ENCODE results near the gene WDR43. TPM values are rescaled to one million over a fixed set of nuclear protein-coding genes. Genes with fewer than 3 reads are reported as not detected.

Gene WDR43
- total and polyA plus RNA-seq, 3 experiments from 2014 or later, result 40.0 to 186 (median 169) TPM

Other genes starting within 250 kb of the WDR43 start
- gene PPP1CB, start 142.8 kb upstream of the WDR43 start, total RNA-seq, result 100 to 1,000 TPM; 208 to 214 TPM
- 95.4 TPM for gene PPP1CB, start 142.8 kb upstream of the WDR43 start, polyA plus RNA-seq
- gene SPDYA, start 83.8 kb upstream of the WDR43 start, total RNA-seq, result under 1 TPM; 0.83 to 0.84 TPM
- 0.61 TPM for gene SPDYA, start 83.8 kb upstream of the WDR43 start, polyA plus RNA-seq
- gene TRMT61B, start 24.4 kb upstream of the WDR43 start, total RNA-seq, result 10 to 100 TPM; 18.3 to 20.2 TPM
- gene TRMT61B, start 24.4 kb upstream of the WDR43 start, polyA plus RNA-seq, result 16.6 TPM
- 1 to 10 TPM; 5.0 to 5.2 TPM for gene TOGARAM2, start 86.6 kb downstream of the WDR43 start, total RNA-seq
- 2.5 TPM for gene TOGARAM2, start 86.6 kb downstream of the WDR43 start, polyA plus RNA-seq
- not detected for gene PCARE, start 179.9 kb downstream of the WDR43 start, total RNA-seq
- gene PCARE, start 179.9 kb downstream of the WDR43 start, polyA plus RNA-seq, result not detected
- gene CLIP4, start 220.7 kb downstream of the WDR43 start, total RNA-seq, result 10 to 100 TPM; 20.5 to 22.3 TPM
- 35.8 TPM for gene CLIP4, start 220.7 kb downstream of the WDR43 start, polyA plus RNA-seq

All from CD8-positive, alpha-beta memory T cell (primary cell).